HepG2 (cell line): Measurements from ENCODE around the gene FNIP2.

Experiments used
- ARID2 ChIP-seq: sonication (generic); formaldehyde crosslinking; IDR thresholded peaks from 2 replicates; pipeline ENCODE4 v1.8.1; 2022; ENCODE audit warnings: mild to moderate bottlenecking, missing genetic modification reagents, borderline replicate concordance
- CBX2 ChIP-seq, 2 experiments: fragments of 200-600 bp in 1 of 2; sonication (generic); formaldehyde crosslinking in 1 of 2; IDR thresholded peaks; 2 replicates each; pipeline versions ENCODE4 v1.7.0 to v1.8.1; 2018 to 2022; ENCODE audit warnings: low read depth in 2 of 2, low read length in 1 of 2, mild to moderate bottlenecking in 1 of 2, missing genetic modification reagents in 1 of 2
- CREB1 ChIP-seq, 2 experiments: fragments of 450-650 bp in 1 of 2; IDR thresholded peaks; 2 replicates each; pipeline ENCODE4 v1.6.1; 2016 to 2017; ENCODE audit warnings: control low read depth in 1 of 2, mild to moderate bottlenecking in 1 of 2, missing compliant biosample characterization in 1 of 2, missing genetic modification characterization in 1 of 2
- ETV6 ChIP-seq: sonication (generic); formaldehyde crosslinking; conservative IDR thresholded peaks from 2 replicates; pipeline ENCODE4 v1.4.0; 2020; ENCODE audit warnings: missing genetic modification reagents
- JDP2 ChIP-seq: sonication (generic); formaldehyde crosslinking; IDR thresholded peaks from 2 replicates; pipeline ENCODE4 v1.8.1; 2022; ENCODE audit warnings: missing genetic modification reagents, borderline replicate concordance
- NFIC ChIP-seq: IDR thresholded peaks from 2 replicates; pipeline ENCODE4 v1.6.1; 2012; ENCODE audit warnings: mild to moderate bottlenecking, low read length, inconsistent platforms
- NONO ChIP-seq, 2 experiments: fragments of 450-650 bp in 1 of 2; sonication (generic) in 1 of 2; formaldehyde crosslinking in 1 of 2; IDR thresholded peaks in 1 of 2; conservative IDR thresholded peaks in 1 of 2; 2 replicates each; pipeline versions ENCODE4 v1.6.1 to v1.8.0; 2017 to 2022; ENCODE audit warnings: mild to moderate bottlenecking in 1 of 2, missing genetic modification reagents in 1 of 2, moderate library complexity in 1 of 2
- NR1H2 ChIP-seq: sonication (generic); formaldehyde crosslinking; IDR thresholded peaks from 2 replicates; pipeline ENCODE4 v1.8.1; 2022; ENCODE audit warnings: low read depth, missing genetic modification reagents, borderline replicate concordance
- PRDM10 ChIP-seq: sonication (generic); formaldehyde crosslinking; IDR thresholded peaks from 2 replicates; pipeline ENCODE4 v1.4.0; 2020; ENCODE audit warnings: low read depth, missing genetic modification reagents
- SALL2 ChIP-seq: sonication (generic); formaldehyde crosslinking; IDR thresholded peaks from 2 replicates; pipeline ENCODE4 v1.8.1; 2023; ENCODE audit warnings: mild to moderate bottlenecking, missing genetic modification reagents, inconsistent platforms
- ZNF382 ChIP-seq: sonication (generic); formaldehyde crosslinking; IDR thresholded peaks from 2 replicates; pipeline ENCODE4 v1.5.0; 2020; ENCODE audit warnings: missing genetic modification reagents, mild to moderate bottlenecking, borderline replicate concordance
- ZNF446 ChIP-seq: sonication (generic); formaldehyde crosslinking; IDR thresholded peaks from 2 replicates; pipeline ENCODE4 v1.5.0; 2020; ENCODE audit warnings: mild to moderate bottlenecking, missing genetic modification reagents
- ZNF552 ChIP-seq: sonication (generic); formaldehyde crosslinking; IDR thresholded peaks from 2 replicates; pipeline ENCODE4 v1.9.0; 2022; ENCODE audit warnings: missing genetic modification reagents, mild to moderate bottlenecking, borderline replicate concordance
- TF ChIP-seq, protein P1 (sequence below), 2 experiments: sonication (generic) in 1 of 2; formaldehyde crosslinking in 1 of 2; IDR thresholded peaks; 2 replicates each; pipeline versions ENCODE4 v1.5.1 to v1.6.1; 2011 to 2020; ENCODE audit warnings: borderline replicate concordance in 1 of 2, low read depth in 1 of 2, low read length in 1 of 2, mild to moderate bottlenecking in 1 of 2, missing genetic modification reagents in 1 of 2, moderate library complexity in 1 of 2

DNA sequence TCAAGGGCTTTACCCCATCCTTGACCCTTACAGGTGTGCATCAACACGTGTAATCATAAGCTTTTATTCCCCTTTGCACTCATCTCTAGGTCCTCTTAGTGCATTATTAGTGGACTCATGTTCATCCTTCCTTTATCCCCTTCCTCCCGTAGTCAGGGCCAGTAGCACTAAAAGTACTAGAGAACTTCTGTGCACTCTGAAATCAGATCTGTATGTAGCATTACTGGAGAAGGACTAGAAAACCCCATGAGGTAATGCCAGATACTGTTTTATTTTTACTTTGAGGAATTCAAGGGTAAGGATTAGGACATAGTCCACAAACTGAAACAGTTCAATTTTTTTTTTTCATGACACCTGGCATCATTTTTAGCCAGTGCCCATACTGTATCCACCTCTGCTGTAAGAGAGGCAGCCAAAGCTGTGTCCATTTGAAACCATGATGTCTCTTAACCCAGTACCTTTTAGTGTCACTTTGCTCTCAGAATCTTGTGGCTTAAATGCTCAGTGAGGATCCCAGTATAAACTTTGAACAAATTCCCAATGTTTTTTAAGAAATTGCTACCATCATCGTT is 134.7 kb downstream of the FNIP2 start:
- TF ChIP-seq SALL2 (CRISPR knock-in tag) = no peak
- TF ChIP-seq ZNF552 (CRISPR knock-in tag) = no peak
- no peak for TF ChIP-seq CREB1 (IDR thresholded peaks at IDR 0.05)
- no peak for TF ChIP-seq CREB1 (CRISPR knock-in tag; IDR thresholded peaks at IDR 0.05)
- TF ChIP-seq JDP2 (CRISPR knock-in tag) = no peak
- TF ChIP-seq, protein P1, sequence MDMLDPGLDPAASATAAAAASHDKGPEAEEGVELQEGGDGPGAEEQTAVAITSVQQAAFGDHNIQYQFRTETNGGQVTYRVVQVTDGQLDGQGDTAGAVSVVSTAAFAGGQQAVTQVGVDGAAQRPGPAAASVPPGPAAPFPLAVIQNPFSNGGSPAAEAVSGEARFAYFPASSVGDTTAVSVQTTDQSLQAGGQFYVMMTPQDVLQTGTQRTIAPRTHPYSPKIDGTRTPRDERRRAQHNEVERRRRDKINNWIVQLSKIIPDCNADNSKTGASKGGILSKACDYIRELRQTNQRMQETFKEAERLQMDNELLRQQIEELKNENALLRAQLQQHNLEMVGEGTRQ (IDR thresholded peaks at IDR 0.05; ENCODE audit: low read depth, low read length) = no peak
- TF ChIP-seq, protein P1 (CRISPR knock-in tag; IDR thresholded peaks at IDR 0.05; ENCODE audit: borderline replicate concordance) = no peak
- no peak for TF ChIP-seq ETV6
- TF ChIP-seq ARID2 (CRISPR knock-in tag) = no peak
- TF ChIP-seq ZNF446 = no peak
- no peak for TF ChIP-seq ZNF382
- no peak for TF ChIP-seq NONO (IDR thresholded peaks at IDR 0.05)
- no peak for TF ChIP-seq NONO (CRISPR knock-in tag; conservative IDR thresholded peaks at IDR 0.05)
- no peak for TF ChIP-seq PRDM10 (CRISPR knock-in tag)
- TF ChIP-seq NR1H2 (CRISPR knock-in tag) = no peak
- TF ChIP-seq NFIC = no peak
- no peak for TF ChIP-seq CBX2 (IDR thresholded peaks at IDR 0.05; ENCODE audit: low read depth, low read length)
- TF ChIP-seq CBX2 (CRISPR knock-in tag; IDR thresholded peaks at IDR 0.05; ENCODE audit: low read depth) = no peak
